ENCODE results near the gene UROC1.

Gene UROC1

GRCh38 chr3:126517291-126517951 is at the start of gene UROC1:
Gene UROC1, minus strand, starts transcription at chr3:126517773. Its CDS starts 54 bp downstream, at chr3:126517719.
- DNase-seq (ENCODE audit: low read depth): no peak

- no peak for DNase-seq (ENCODE audit: low read depth)
Measured at GRCh38 chr3:126562737-126563276, 45.2 kb upstream of the UROC1 start.

GRCh38 chr3:126558336-126559071 is 40.9 kb upstream of the UROC1 start, which contains the start of gene C3orf22:
Gene C3orf22, minus strand, starts transcription at chr3:126558932. Its CDS starts 5,542 bp downstream, at chr3:126553390.
- no peak for DNase-seq (ENCODE audit: low read depth)

- no peak for DNase-seq (ENCODE audit: low read depth)
Measured at GRCh38 chr3:126557761-126558160, 40.2 kb upstream of the UROC1 start.

GRCh38 chr3:126557415-126557745 is 39.8 kb upstream of the UROC1 start:
- DNase-seq (ENCODE audit: low read depth): no peak

- DNase-seq (ENCODE audit: low read depth): no peak
Measured at GRCh38 chr3:126556637-126557414, 39.3 kb upstream of the UROC1 start.

- no peak for DNase-seq (ENCODE audit: low read depth)
Measured at GRCh38 chr3:126555795-126556636, 38.4 kb upstream of the UROC1 start.

- DNase-seq (ENCODE audit: low read depth): no peak
Measured at GRCh38 chr3:126554560-126555525, 37.3 kb upstream of the UROC1 start.

GRCh38 chr3:126553284-126554084 is 35.9 kb upstream of the UROC1 start:
- DNase-seq (ENCODE audit: low read depth): no peak

- DNase-seq (ENCODE audit: low read depth): no peak
Measured at GRCh38 chr3:126552688-126553283, 35.2 kb upstream of the UROC1 start.

GRCh38 chr3:126551839-126552687 is 34.5 kb upstream of the UROC1 start:
- DNase-seq (ENCODE audit: low read depth): no peak

- peak; percentile 5 for DNase-seq (ENCODE audit: low read depth)
Measured at GRCh38 chr3:126551121-126551838, 33.7 kb upstream of the UROC1 start.

- no peak for DNase-seq (ENCODE audit: low read depth)
Measured at GRCh38 chr3:126550488-126551051, 33.0 kb upstream of the UROC1 start.

- DNase-seq (ENCODE audit: low read depth): no peak
Measured at GRCh38 chr3:126549861-126550487, 32.4 kb upstream of the UROC1 start.

- no peak for DNase-seq (ENCODE audit: low read depth)
Measured at GRCh38 chr3:126548556-126549466, 31.2 kb upstream of the UROC1 start.

- DNase-seq (ENCODE audit: low read depth): no peak
Measured at GRCh38 chr3:126547721-126548120, 30.1 kb upstream of the UROC1 start.
